DND-41 (cell line): Measurements from ENCODE around the gene COL13A1.

Experiments
- ATAC-seq: fragments of 200-7000 bp; cut with Tn5 transposase; 3 replicates; pipeline ENCODE4 v1.9.1; 2021; ENCODE audit warnings: low read depth; ENCODE audit not compliant: insufficient read depth
- DNase-seq: peaks from one replicate; pipeline ENCODE4 v3.0.0-alpha.2; 2020
- H2AFZ ChIP-seq: 2 replicates; pipeline ENCODE4 v1.6.0; 2012; ENCODE audit warnings: low read depth, low read length
- H3K27ac ChIP-seq: 2 replicates; pipeline ENCODE4 v1.5.1; 2012; ENCODE audit warnings: low read length, inconsistent platforms
- H3K27me3 ChIP-seq: fragments of 200-600 bp; sonication (generic); 2 replicates; pipeline ENCODE4 v1.6.0; 2012; ENCODE audit warnings: low read length, mild to moderate bottlenecking, inconsistent platforms; ENCODE audit not compliant: insufficient read depth, poor library complexity
- H3K36me3 ChIP-seq: 2 replicates; pipeline ENCODE4 v1.5.1; 2012; ENCODE audit warnings: low read length, inconsistent platforms; ENCODE audit not compliant: insufficient read depth
- H3K4me1 ChIP-seq: 2 replicates; pipeline ENCODE4 v1.5.1; 2012; ENCODE audit warnings: mild to moderate bottlenecking, low read length; ENCODE audit not compliant: insufficient read depth
- H3K4me2 ChIP-seq: 2 replicates; pipeline ENCODE4 v1.6.0; 2012; ENCODE audit warnings: mild to moderate bottlenecking, moderate library complexity, low read length, inconsistent platforms; ENCODE audit not compliant: insufficient read depth
- H3K4me3 ChIP-seq, 2 experiments: fragments of 200-600 bp in 1 of 2; shearing (Covaris generic) in 1 of 2; 2 replicates each; pipeline ENCODE4 v1.5.1; 2012 to 2016; ENCODE audit warnings: inconsistent platforms in 2 of 2, low read length in 2 of 2, mild to moderate bottlenecking in 2 of 2, low read depth in 1 of 2, moderate library complexity in 1 of 2
- H3K79me2 ChIP-seq: 2 replicates; pipeline ENCODE4 v1.6.0; 2012; ENCODE audit warnings: low read length, inconsistent platforms; ENCODE audit not compliant: insufficient read depth
- H3K9ac ChIP-seq: 2 replicates; pipeline ENCODE4 v1.6.0; 2012; ENCODE audit warnings: low read depth, mild to moderate bottlenecking, inconsistent platforms, low read length, moderate library complexity
- H3K9me3 ChIP-seq: 2 replicates; pipeline ENCODE4 v1.5.1; 2012; ENCODE audit warnings: low read length, moderate library complexity, mild to moderate bottlenecking, inconsistent platforms; ENCODE audit not compliant: insufficient read depth, severe bottlenecking
- H4K20me1 ChIP-seq: 2 replicates; pipeline ENCODE4 v1.6.0; 2012; ENCODE audit warnings: low read length; ENCODE audit not compliant: insufficient read depth
- CTCF ChIP-seq: IDR thresholded peaks from 2 replicates; pipeline ENCODE4 v1.5.1; 2012; ENCODE audit warnings: borderline replicate concordance, low read length, moderate library complexity, mild to moderate bottlenecking; ENCODE audit not compliant: poor library complexity, severe bottlenecking; ENCODE audit errors: extremely low read depth
- EZH2 ChIP-seq: IDR thresholded peaks from 3 replicates; pipeline ENCODE4 v1.6.1; 2012; ENCODE audit warnings: borderline replicate concordance, low read depth, mild to moderate bottlenecking, moderate library complexity, low read length, inconsistent platforms; ENCODE audit not compliant: severe bottlenecking

The COL13A1 gene

GRCh38 chr10:69861251-69862240 is 59.8 kb downstream of the COL13A1 start:
- peaks cover 2% of the 10 kb centered on the region; the same call in 1 of the 2 replicates for H4K20me1 ChIP-seq
- H3K4me3 ChIP-seq = no peak overlapping the region
- ATAC-seq = no peak
- peaks cover 2% of the 10 kb centered on the region for H3K27me3 ChIP-seq
- H3K27ac ChIP-seq = no peak overlapping the region
- no peaks in the 10 kb centered on the region for H3K4me1 ChIP-seq
- no peaks in the 10 kb centered on the region for H3K9me3 ChIP-seq
- H2AFZ ChIP-seq = no peak overlapping the region
- H3K4me2 ChIP-seq = no peak overlapping the region
- H3K9ac ChIP-seq = no peak overlapping the region
- no peak for DNase-seq
- H3K79me2 ChIP-seq = no peaks in the 10 kb centered on the region
- TF ChIP-seq CTCF (peak; percentile 21), EZH2 (no peak)
- no peaks in the 10 kb centered on the region for H3K36me3 ChIP-seq

- TF ChIP-seq CTCF (no peak), EZH2 (no peak)
- H3K36me3 ChIP-seq = no peaks in the 10 kb centered on the region
- no peaks in the 10 kb centered on the region for H3K4me1 ChIP-seq
- H4K20me1 ChIP-seq = peaks cover 4% of the 10 kb centered on the region; the same call in 1 of the 2 replicates
- H3K27ac ChIP-seq = no peak overlapping the region
- no peaks in the 10 kb centered on the region for H3K9me3 ChIP-seq
- no peak overlapping the region for H3K9ac ChIP-seq
- H3K27me3 ChIP-seq = no peaks in the 10 kb centered on the region
- no peaks in the 10 kb centered on the region for H3K79me2 ChIP-seq
- ATAC-seq (no peak), DNase-seq (no peak)
- no peak overlapping the region for H2AFZ ChIP-seq
- no peak overlapping the region for H3K4me3 ChIP-seq
- no peak overlapping the region for H3K4me2 ChIP-seq
These were observed 61.3 kb downstream of the COL13A1 start for GRCh38 chr10:69862882-69863530.

GRCh38 chr10:69863580-69863979 is 61.9 kb downstream of the COL13A1 start:
- H3K4me1 ChIP-seq = no peaks in the 10 kb centered on the region
- no peaks in the 10 kb centered on the region for H3K9me3 ChIP-seq
- ATAC-seq (no peak), DNase-seq (no peak)
- H3K79me2 ChIP-seq = no peaks in the 10 kb centered on the region
- H3K36me3 ChIP-seq = no peaks in the 10 kb centered on the region
- no peaks in the 10 kb centered on the region for H3K27me3 ChIP-seq
- no peak overlapping the region for H3K4me3 ChIP-seq
- H3K27ac ChIP-seq = no peak overlapping the region
- H3K9ac ChIP-seq = no peak overlapping the region
- TF ChIP-seq EZH2 (no peak), CTCF (no peak)
- no peak overlapping the region for H3K4me2 ChIP-seq
- H4K20me1 ChIP-seq = peaks cover 4% of the 10 kb centered on the region; the same call in 1 of the 2 replicates
- H2AFZ ChIP-seq = no peak overlapping the region
